HepG2 (cell line): Measurements from ENCODE around the gene RELB. TPM values are rescaled to one million over a fixed set of nuclear protein-coding genes. Genes with fewer than 3 reads are reported as not detected.

Experiments
- CBX1 ChIP-seq: IDR thresholded peaks from one replicate; pipeline ENCODE4 v1.6.1; 2016; ENCODE audit warnings: antibody characterized with exemption, low read depth
- FOSL1 ChIP-seq: sonication (generic); formaldehyde crosslinking; IDR thresholded peaks from 2 replicates; pipeline ENCODE4 v1.9.0; 2021; ENCODE audit warnings: missing genetic modification reagents, borderline replicate concordance
- HCFC1 ChIP-seq: fragments of 150-350 bp; IDR thresholded peaks from 2 replicates; pipeline ENCODE4 v1.6.1; 2014; ENCODE audit warnings: low read depth, low read length
- HIVEP1 ChIP-seq: sonication (generic); formaldehyde crosslinking; IDR thresholded peaks from 2 replicates; pipeline ENCODE4 v1.4.0; 2020; ENCODE audit warnings: mild to moderate bottlenecking, missing genetic modification reagents
- HOXD1 ChIP-seq: sonication (generic); formaldehyde crosslinking; IDR thresholded peaks from 2 replicates; pipeline ENCODE4 v1.5.0; 2020; ENCODE audit warnings: missing genetic modification reagents
- KDM3A ChIP-seq: IDR thresholded peaks from 2 replicates; pipeline ENCODE4 v1.6.1; 2018; ENCODE audit warnings: low read depth, missing compliant biosample characterization
- LCORL ChIP-seq, 2 experiments: fragments of 450-650 bp in 1 of 2; sonication (generic) in 1 of 2; formaldehyde crosslinking in 1 of 2; IDR thresholded peaks; 2 replicates each; pipeline versions ENCODE4 v1.5.0 to v1.6.1; 2017 to 2020; ENCODE audit warnings: antibody characterized with exemption in 1 of 2, missing genetic modification reagents in 1 of 2
- REPIN1 ChIP-seq: sonication (generic); formaldehyde crosslinking; IDR thresholded peaks from 2 replicates; pipeline ENCODE4 v1.8.0; 2022; ENCODE audit warnings: missing genetic modification reagents, low read depth, mild to moderate bottlenecking, borderline replicate concordance
- SMC3 ChIP-seq: IDR thresholded peaks from 2 replicates; pipeline ENCODE4 v1.6.1; 2011; ENCODE audit warnings: low read length, improper control_type of control experiment
- SP1 ChIP-seq, 2 experiments: fragments of 450-650 bp in 1 of 2; sonication (generic) in 1 of 2; formaldehyde crosslinking in 1 of 2; IDR thresholded peaks; 2 replicates each; pipeline versions ENCODE4 v1.4.0 to v1.6.1; 2016 to 2020; ENCODE audit warnings: missing genetic modification reagents in 1 of 2
- TMF1 ChIP-seq: sonication (generic); formaldehyde crosslinking; IDR thresholded peaks from 2 replicates; pipeline ENCODE4 v1.8.1; 2022; ENCODE audit warnings: low read depth, missing genetic modification reagents
- ZNF788 ChIP-seq: sonication (generic); formaldehyde crosslinking; IDR thresholded peaks from 2 replicates; pipeline ENCODE4 v1.5.0; 2020; ENCODE audit warnings: mild to moderate bottlenecking, missing genetic modification reagents, borderline replicate concordance
- ZNF792 ChIP-seq: IDR thresholded peaks from 2 replicates; pipeline ENCODE4 v1.6.1; 2016
- polyA plus RNA-seq, 8 experiments: library from polyadenylated mRNA; depleted of rRNA in 3 of 8; stranded (reverse) in 7 of 8; unstranded in 1 of 8; fragments of >200 nt; fragmentation: Illumina TruSeq in 4 of 8; extraction: Trizol in 4 of 8; gene quantifications; 2 replicates each; pipeline versions ENCODE4 v1.2.1 to v1.2.3, GENCODE V29; 2011 to 2016; ENCODE audit warnings: low read depth in 4 of 8, missing spikeins in 1 of 8, mixed read lengths in 1 of 8; ENCODE audit not compliant: insufficient read depth in 1 of 8
- total RNA-seq, 5 experiments: library from RNA; depleted of rRNA; stranded (reverse); fragments of >200 nt; fragmentation: Illumina TruSeq; extraction: Trizol; gene quantifications; 2 replicates each; pipeline ENCODE4 v1.2.3, GENCODE V29; 2016; ENCODE audit warnings: low read depth in 1 of 5
- TF ChIP-seq, protein P1 (sequence below): sonication (generic); formaldehyde crosslinking; IDR thresholded peaks from 2 replicates; pipeline ENCODE4 v1.4.0; 2020; ENCODE audit warnings: missing genetic modification reagents
- TF ChIP-seq, protein P2 (sequence below): sonication (generic); formaldehyde crosslinking; IDR thresholded peaks from 2 replicates; pipeline ENCODE4 v1.4.0; 2020; ENCODE audit warnings: missing genetic modification reagents
- TF ChIP-seq, protein P3 (sequence below): sonication (generic); formaldehyde crosslinking; IDR thresholded peaks from 2 replicates; pipeline ENCODE4 v1.4.0; 2020; ENCODE audit warnings: missing genetic modification reagents, borderline replicate concordance
- TF ChIP-seq, protein P4 (sequence below): sonication (generic); formaldehyde crosslinking; IDR thresholded peaks from 2 replicates; pipeline ENCODE4 v1.4.0; 2020; ENCODE audit warnings: low read depth, mild to moderate bottlenecking, missing genetic modification reagents
- TF ChIP-seq, protein P5 (sequence below): sonication (generic); formaldehyde crosslinking; IDR thresholded peaks from 2 replicates; pipeline ENCODE4 v1.8.0; 2022; ENCODE audit warnings: missing genetic modification reagents, mild to moderate bottlenecking, moderate library complexity, borderline replicate concordance

RELB gene
- total and polyA plus RNA-seq, 2 of the 13 experiments (the other 11 are each of a cell fraction or from before 2014, with no cell fraction given), result 1.9 to 3.5 TPM

DNA sequence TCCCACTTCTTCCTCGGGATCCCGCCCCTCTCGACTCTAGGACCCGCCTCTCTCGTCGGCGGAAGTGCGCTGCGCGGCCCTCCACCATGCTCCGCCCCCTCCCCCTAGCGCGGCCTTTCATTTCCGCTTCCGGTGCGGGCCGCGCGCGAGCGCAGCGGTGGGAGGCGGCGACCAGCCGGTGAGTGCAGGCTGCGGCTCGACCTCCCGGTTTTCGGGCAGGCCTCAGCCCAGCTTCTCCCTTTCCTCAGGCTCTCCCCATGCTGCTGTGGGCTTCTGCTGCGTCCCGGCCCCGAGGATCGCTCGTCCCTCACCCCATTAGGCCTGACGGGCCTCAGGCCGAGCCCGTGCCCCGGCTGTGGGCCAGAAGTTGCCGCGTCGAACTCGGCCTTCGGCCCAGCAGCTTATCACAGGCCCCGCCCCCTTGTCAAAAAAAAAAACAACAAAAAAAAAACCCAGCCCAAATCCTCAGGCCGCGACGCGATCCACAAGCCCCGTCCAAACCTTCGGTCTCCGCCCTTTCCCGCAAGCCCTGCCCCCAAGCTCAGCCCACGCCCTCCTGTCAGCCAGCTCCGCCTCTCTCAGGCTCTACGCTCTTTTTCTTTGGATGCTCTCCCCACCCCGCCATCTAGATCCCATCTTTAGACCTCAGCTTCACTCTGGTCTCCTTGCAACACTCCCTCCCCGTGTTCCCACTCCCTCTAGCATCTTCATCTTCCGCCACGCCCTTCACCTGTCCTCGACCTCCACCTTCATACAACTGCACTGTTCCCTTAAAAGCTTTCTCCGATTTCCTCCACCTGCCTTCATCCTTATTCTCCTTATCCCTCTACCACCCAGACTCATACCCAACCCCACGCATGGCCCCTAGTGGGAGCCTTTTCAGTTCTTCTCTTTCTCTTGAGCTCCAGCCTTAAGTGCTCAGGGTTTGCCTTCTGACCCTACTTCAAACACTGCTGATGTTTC lies 37.9 kb downstream of the RELB start, which contains the start of gene CLASRP (continued):
- TF ChIP-seq ZNF788 (CRISPR knock-in tag) (peak; percentile 73; the same call in 1 of the 2 replicates), LCORL (IDR thresholded peaks at IDR 0.05) (no peak), LCORL (CRISPR knock-in tag; IDR thresholded peaks at IDR 0.05) (no peak), CBX1 (peak; percentile 58), SMC3 (no peak), KDM3A (CRISPR knock-in tag) (no peak; the same call in 1 of the 2 replicates), REPIN1 (CRISPR knock-in tag) (no peak), HCFC1 (peak; percentile 39; the same call in 1 of the 2 replicates), HIVEP1 (CRISPR knock-in tag) (peak; percentile 46; the same call in 1 of the 2 replicates), SP1 (IDR thresholded peaks at IDR 0.05) (no peak), SP1 (CRISPR knock-in tag; IDR thresholded peaks at IDR 0.05) (no peak; the same call in none of the 2 replicates), TMF1 (CRISPR knock-in tag) (0 out of 2 replicates have a peak, but pooled peaks have one; percentile 74), ZNF792 (no peak), FOSL1 (CRISPR knock-in tag) (no peak), HOXD1 (peak; percentile 77; the same call in 1 of the 2 replicates)
- TF ChIP-seq, protein P1, sequence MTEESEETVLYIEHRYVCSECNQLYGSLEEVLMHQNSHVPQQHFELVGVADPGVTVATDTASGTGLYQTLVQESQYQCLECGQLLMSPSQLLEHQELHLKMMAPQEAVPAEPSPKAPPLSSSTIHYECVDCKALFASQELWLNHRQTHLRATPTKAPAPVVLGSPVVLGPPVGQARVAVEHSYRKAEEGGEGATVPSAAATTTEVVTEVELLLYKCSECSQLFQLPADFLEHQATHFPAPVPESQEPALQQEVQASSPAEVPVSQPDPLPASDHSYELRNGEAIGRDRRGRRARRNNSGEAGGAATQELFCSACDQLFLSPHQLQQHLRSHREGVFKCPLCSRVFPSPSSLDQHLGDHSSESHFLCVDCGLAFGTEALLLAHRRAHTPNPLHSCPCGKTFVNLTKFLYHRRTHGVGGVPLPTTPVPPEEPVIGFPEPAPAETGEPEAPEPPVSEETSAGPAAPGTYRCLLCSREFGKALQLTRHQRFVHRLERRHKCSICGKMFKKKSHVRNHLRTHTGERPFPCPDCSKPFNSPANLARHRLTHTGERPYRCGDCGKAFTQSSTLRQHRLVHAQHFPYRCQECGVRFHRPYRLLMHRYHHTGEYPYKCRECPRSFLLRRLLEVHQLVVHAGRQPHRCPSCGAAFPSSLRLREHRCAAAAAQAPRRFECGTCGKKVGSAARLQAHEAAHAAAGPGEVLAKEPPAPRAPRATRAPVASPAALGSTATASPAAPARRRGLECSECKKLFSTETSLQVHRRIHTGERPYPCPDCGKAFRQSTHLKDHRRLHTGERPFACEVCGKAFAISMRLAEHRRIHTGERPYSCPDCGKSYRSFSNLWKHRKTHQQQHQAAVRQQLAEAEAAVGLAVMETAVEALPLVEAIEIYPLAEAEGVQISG (CRISPR knock-in tag), result peak; percentile 76; the same call in 1 of the 2 replicates
- TF ChIP-seq, protein P2, sequence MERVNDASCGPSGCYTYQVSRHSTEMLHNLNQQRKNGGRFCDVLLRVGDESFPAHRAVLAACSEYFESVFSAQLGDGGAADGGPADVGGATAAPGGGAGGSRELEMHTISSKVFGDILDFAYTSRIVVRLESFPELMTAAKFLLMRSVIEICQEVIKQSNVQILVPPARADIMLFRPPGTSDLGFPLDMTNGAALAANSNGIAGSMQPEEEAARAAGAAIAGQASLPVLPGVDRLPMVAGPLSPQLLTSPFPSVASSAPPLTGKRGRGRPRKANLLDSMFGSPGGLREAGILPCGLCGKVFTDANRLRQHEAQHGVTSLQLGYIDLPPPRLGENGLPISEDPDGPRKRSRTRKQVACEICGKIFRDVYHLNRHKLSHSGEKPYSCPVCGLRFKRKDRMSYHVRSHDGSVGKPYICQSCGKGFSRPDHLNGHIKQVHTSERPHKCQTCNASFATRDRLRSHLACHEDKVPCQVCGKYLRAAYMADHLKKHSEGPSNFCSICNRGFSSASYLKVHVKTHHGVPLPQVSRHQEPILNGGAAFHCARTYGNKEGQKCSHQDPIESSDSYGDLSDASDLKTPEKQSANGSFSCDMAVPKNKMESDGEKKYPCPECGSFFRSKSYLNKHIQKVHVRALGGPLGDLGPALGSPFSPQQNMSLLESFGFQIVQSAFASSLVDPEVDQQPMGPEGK, result peak; percentile 35; the same call in 1 of the 2 replicates
- TF ChIP-seq, protein P3, sequence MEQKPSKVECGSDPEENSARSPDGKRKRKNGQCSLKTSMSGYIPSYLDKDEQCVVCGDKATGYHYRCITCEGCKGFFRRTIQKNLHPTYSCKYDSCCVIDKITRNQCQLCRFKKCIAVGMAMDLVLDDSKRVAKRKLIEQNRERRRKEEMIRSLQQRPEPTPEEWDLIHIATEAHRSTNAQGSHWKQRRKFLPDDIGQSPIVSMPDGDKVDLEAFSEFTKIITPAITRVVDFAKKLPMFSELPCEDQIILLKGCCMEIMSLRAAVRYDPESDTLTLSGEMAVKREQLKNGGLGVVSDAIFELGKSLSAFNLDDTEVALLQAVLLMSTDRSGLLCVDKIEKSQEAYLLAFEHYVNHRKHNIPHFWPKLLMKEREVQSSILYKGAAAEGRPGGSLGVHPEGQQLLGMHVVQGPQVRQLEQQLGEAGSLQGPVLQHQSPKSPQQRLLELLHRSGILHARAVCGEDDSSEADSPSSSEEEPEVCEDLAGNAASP (CRISPR knock-in tag), result no peak
- TF ChIP-seq, protein P4, sequence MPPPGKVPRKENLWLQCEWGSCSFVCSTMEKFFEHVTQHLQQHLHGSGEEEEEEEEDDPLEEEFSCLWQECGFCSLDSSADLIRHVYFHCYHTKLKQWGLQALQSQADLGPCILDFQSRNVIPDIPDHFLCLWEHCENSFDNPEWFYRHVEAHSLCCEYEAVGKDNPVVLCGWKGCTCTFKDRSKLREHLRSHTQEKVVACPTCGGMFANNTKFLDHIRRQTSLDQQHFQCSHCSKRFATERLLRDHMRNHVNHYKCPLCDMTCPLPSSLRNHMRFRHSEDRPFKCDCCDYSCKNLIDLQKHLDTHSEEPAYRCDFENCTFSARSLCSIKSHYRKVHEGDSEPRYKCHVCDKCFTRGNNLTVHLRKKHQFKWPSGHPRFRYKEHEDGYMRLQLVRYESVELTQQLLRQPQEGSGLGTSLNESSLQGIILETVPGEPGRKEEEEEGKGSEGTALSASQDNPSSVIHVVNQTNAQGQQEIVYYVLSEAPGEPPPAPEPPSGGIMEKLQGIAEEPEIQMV (CRISPR knock-in tag), result no peak
- TF ChIP-seq, protein P5, sequence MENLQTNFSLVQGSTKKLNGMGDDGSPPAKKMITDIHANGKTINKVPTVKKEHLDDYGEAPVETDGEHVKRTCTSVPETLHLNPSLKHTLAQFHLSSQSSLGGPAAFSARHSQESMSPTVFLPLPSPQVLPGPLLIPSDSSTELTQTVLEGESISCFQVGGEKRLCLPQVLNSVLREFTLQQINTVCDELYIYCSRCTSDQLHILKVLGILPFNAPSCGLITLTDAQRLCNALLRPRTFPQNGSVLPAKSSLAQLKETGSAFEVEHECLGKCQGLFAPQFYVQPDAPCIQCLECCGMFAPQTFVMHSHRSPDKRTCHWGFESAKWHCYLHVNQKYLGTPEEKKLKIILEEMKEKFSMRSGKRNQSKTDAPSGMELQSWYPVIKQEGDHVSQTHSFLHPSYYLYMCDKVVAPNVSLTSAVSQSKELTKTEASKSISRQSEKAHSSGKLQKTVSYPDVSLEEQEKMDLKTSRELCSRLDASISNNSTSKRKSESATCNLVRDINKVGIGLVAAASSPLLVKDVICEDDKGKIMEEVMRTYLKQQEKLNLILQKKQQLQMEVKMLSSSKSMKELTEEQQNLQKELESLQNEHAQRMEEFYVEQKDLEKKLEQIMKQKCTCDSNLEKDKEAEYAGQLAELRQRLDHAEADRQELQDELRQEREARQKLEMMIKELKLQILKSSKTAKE (CRISPR knock-in tag), result no peak
